ENCODE data around the gene RNPEPL1.

Gene RNPEPL1

DNA sequence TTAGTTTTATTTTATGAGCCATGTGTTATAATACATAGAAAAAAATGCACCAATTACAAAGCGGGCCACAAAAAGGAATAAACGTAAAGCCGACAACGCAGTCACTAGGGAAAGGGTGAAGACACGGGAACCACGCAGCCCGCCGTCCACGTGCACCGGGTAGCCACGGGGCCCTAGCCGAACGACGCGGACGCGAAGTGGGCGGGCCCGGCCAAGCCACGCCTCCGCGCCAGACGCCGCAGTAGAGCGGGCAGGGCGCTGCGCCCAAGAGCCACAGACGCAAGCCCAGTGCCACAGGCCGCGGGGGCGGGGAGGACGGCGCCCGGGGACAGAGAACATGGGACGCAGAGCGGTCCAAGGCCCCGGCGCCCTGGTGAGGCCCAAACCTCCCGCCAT, 8.2 kb upstream of the RNPEPL1 start, which contains the start of gene DUSP28 (continued):
- TF ChIP-seq ZNF747 (tag by site-specific recombination; IDR thresholded peaks at IDR 0.05) = no peak
- no peak for TF ChIP-seq ZNF558 (tag by site-specific recombination; IDR thresholded peaks at IDR 0.05)
- peak; percentile 67; the same call in 1 of the 2 replicates for TF ChIP-seq ZBTB20 (tag by site-specific recombination; IDR thresholded peaks at IDR 0.05)
- TF ChIP-seq ZNF701 (tag by site-specific recombination; IDR thresholded peaks at IDR 0.05) = no peak
- TF ChIP-seq ZNF624 (tag by site-specific recombination; IDR thresholded peaks at IDR 0.05) = no peak
- no peak for TF ChIP-seq ZNF514 (tag by site-specific recombination; IDR thresholded peaks at IDR 0.05)
- TF ChIP-seq ZNF626 (tag by site-specific recombination; IDR thresholded peaks at IDR 0.05) = no peak
- TF ChIP-seq, protein P1, sequence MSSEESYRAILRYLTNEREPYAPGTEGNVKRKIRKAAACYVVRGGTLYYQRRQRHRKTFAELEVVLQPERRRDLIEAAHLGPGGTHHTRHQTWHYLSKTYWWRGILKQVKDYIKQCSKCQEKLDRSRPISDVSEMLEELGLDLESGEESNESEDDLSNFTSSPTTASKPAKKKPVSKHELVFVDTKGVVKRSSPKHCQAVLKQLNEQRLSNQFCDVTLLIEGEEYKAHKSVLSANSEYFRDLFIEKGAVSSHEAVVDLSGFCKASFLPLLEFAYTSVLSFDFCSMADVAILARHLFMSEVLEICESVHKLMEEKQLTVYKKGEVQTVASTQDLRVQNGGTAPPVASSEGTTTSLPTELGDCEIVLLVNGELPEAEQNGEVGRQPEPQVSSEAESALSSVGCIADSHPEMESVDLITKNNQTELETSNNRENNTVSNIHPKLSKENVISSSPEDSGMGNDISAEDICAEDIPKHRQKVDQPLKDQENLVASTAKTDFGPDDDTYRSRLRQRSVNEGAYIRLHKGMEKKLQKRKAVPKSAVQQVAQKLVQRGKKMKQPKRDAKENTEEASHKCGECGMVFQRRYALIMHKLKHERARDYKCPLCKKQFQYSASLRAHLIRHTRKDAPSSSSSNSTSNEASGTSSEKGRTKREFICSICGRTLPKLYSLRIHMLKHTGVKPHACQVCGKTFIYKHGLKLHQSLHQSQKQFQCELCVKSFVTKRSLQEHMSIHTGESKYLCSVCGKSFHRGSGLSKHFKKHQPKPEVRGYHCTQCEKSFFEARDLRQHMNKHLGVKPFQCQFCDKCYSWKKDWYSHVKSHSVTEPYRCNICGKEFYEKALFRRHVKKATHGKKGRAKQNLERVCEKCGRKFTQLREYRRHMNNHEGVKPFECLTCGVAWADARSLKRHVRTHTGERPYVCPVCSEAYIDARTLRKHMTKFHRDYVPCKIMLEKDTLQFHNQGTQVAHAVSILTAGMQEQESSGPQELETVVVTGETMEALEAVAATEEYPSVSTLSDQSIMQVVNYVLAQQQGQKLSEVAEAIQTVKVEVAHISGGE (tag by site-specific recombination; conservative IDR thresholded peaks at IDR 0.05; ENCODE audit: low read depth) = peak; percentile 27; the same call in 1 of the 2 replicates
- no peak for TF ChIP-seq ZNF426 (tag by site-specific recombination; IDR thresholded peaks at IDR 0.05)
- TF ChIP-seq OSR2 (tag by site-specific recombination; IDR thresholded peaks at IDR 0.05) = no peak
- TF ChIP-seq ZFP69B (tag by site-specific recombination; IDR thresholded peaks at IDR 0.05) = 0 out of 2 replicates have a peak, but pooled peaks have one; percentile 28
- TF ChIP-seq ZNF10 (tag by site-specific recombination; IDR thresholded peaks at IDR 0.05) = no peak
- TF ChIP-seq IKZF3 (tag by site-specific recombination; IDR thresholded peaks at IDR 0.05) = no peak
- no peak for TF ChIP-seq KLF1 (tag by site-specific recombination; IDR thresholded peaks at IDR 0.05)
- TF ChIP-seq ZNF777 (tag by site-specific recombination; IDR thresholded peaks at IDR 0.05; ENCODE audit: borderline replicate concordance) = no peak
- no peak for TF ChIP-seq ZNF184 (tag by site-specific recombination; IDR thresholded peaks at IDR 0.05)
- no peak for TF ChIP-seq ZBTB21 (tag by site-specific recombination; IDR thresholded peaks at IDR 0.05)
- TF ChIP-seq, protein P2, sequence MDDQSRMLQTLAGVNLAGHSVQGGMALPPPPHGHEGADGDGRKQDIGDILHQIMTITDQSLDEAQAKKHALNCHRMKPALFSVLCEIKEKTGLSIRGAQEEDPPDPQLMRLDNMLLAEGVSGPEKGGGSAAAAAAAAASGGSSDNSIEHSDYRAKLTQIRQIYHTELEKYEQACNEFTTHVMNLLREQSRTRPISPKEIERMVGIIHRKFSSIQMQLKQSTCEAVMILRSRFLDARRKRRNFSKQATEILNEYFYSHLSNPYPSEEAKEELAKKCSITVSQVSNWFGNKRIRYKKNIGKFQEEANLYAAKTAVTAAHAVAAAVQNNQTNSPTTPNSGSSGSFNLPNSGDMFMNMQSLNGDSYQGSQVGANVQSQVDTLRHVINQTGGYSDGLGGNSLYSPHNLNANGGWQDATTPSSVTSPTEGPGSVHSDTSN (CRISPR knock-in tag; IDR thresholded peaks at IDR 0.05) = 0 out of 2 replicates have a peak, but pooled peaks have one; percentile 47
- no peak for TF ChIP-seq FEZF1 (tag by site-specific recombination; IDR thresholded peaks at IDR 0.05)
- TF ChIP-seq, protein P3, sequence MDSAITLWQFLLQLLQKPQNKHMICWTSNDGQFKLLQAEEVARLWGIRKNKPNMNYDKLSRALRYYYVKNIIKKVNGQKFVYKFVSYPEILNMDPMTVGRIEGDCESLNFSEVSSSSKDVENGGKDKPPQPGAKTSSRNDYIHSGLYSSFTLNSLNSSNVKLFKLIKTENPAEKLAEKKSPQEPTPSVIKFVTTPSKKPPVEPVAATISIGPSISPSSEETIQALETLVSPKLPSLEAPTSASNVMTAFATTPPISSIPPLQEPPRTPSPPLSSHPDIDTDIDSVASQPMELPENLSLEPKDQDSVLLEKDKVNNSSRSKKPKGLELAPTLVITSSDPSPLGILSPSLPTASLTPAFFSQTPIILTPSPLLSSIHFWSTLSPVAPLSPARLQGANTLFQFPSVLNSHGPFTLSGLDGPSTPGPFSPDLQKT (IDR thresholded peaks at IDR 0.05; ENCODE audit: borderline replicate concordance, low read depth, low read length) = no peak
- TF ChIP-seq, protein P4, sequence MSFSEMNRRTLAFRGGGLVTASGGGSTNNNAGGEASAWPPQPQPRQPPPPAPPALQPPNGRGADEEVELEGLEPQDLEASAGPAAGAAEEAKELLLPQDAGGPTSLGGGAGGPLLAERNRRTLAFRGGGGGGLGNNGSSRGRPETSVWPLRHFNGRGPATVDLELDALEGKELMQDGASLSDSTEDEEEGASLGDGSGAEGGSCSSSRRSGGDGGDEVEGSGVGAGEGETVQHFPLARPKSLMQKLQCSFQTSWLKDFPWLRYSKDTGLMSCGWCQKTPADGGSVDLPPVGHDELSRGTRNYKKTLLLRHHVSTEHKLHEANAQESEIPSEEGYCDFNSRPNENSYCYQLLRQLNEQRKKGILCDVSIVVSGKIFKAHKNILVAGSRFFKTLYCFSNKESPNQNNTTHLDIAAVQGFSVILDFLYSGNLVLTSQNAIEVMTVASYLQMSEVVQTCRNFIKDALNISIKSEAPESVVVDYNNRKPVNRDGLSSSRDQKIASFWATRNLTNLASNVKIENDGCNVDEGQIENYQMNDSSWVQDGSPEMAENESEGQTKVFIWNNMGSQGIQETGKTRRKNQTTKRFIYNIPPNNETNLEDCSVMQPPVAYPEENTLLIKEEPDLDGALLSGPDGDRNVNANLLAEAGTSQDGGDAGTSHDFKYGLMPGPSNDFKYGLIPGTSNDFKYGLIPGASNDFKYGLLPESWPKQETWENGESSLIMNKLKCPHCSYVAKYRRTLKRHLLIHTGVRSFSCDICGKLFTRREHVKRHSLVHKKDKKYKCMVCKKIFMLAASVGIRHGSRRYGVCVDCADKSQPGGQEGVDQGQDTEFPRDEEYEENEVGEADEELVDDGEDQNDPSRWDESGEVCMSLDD (tag by site-specific recombination; IDR thresholded peaks at IDR 0.05) = no peak
- peak; percentile 94 for TF ChIP-seq KLF9 (tag by site-specific recombination; IDR thresholded peaks at IDR 0.05; ENCODE audit: low read depth)
- no peak for TF ChIP-seq ZNF24 (tag by site-specific recombination; IDR thresholded peaks at IDR 0.05)
- TF ChIP-seq ZNF670 (tag by site-specific recombination; IDR thresholded peaks at IDR 0.05; ENCODE audit: low read depth) = no peak
- 0 out of 2 replicates have a peak, but pooled peaks have one; percentile 9 for TF ChIP-seq ZNF341 (tag by site-specific recombination; IDR thresholded peaks at IDR 0.05; ENCODE audit: low read depth)
- TF ChIP-seq ZNF121 (tag by site-specific recombination; IDR thresholded peaks at IDR 0.05) = no peak
- TF ChIP-seq ZNF548 (tag by site-specific recombination; IDR thresholded peaks at IDR 0.05) = no peak
- no peak for TF ChIP-seq MYNN (tag by site-specific recombination; IDR thresholded peaks at IDR 0.05; ENCODE audit: borderline replicate concordance)
- no peak for TF ChIP-seq ZNF324 (tag by site-specific recombination; IDR thresholded peaks at IDR 0.05)
- TF ChIP-seq ZNF791 (tag by site-specific recombination; IDR thresholded peaks at IDR 0.05) = no peak
- TF ChIP-seq ZNF221 (tag by site-specific recombination; IDR thresholded peaks at IDR 0.05; ENCODE audit: borderline replicate concordance) = no peak
- no peak for TF ChIP-seq ZNF501 (tag by site-specific recombination; IDR thresholded peaks at IDR 0.05)
- TF ChIP-seq ZNF600 (tag by site-specific recombination; IDR thresholded peaks at IDR 0.05) = no peak
